NOMO-1 (cell line): Measurements from ENCODE around the gene BICDL1.
"Not testable (repeated sequence)": the region's sequence is repeated elsewhere in the genome, so short reads cannot be mapped to it uniquely, and the experiment has no call there.

Experiments
- DNase-seq, 2 experiments: peaks; one replicate each; lab custom pipeline; 2025; ENCODE audit not compliant: unreplicated experiment in 2 of 2; lab: John Stamatoyannopoulos, UW

Gene BICDL1

GRCh38 chr12:119988472-119989360, at the start of gene BICDL1:
BICDL1 (plus strand) TSS chr12:119989236; CDS start chr12:119989869, 633 bp downstream.
- peak; percentile 80 to 82 for DNase-seq

- DNase-seq: no peak
Observed at GRCh38 chr12:119940897-119941296, 48.1 kb upstream of the BICDL1 start.

- DNase-seq: no peak
Observed at GRCh38 chr12:119942386-119942785, 46.6 kb upstream of the BICDL1 start.

- DNase-seq: no peak
Observed at GRCh38 chr12:119946213-119946612, 42.8 kb upstream of the BICDL1 start.

- no peak for DNase-seq
Observed at GRCh38 chr12:119949145-119949544, 39.9 kb upstream of the BICDL1 start.

GRCh38 chr12:119949594-119949993, 39.4 kb upstream of the BICDL1 start:
- no peak for DNase-seq

- no peak for DNase-seq
Observed at GRCh38 chr12:119956047-119956446, 33.0 kb upstream of the BICDL1 start.

GRCh38 chr12:119957135-119957534, 31.9 kb upstream of the BICDL1 start:
- no peak for DNase-seq

- no peak for DNase-seq
Observed at GRCh38 chr12:119959435-119959834, 29.6 kb upstream of the BICDL1 start.

GRCh38 chr12:119964123-119964522, 24.9 kb upstream of the BICDL1 start:
- DNase-seq: no peak

GRCh38 chr12:119964929-119965328, 24.1 kb upstream of the BICDL1 start:
- no peak for DNase-seq

GRCh38 chr12:119980242-119980641, 8.8 kb upstream of the BICDL1 start:
- DNase-seq: no peak

- not testable (repeated sequence) for DNase-seq
Observed at GRCh38 chr12:119980702-119981101, 8.3 kb upstream of the BICDL1 start.

GRCh38 chr12:119989361-119989730, 310 bp downstream of the BICDL1 start:
- peak; percentile 50 to 58 for DNase-seq

GRCh38 chr12:119989731-119990381, 820 bp downstream of the BICDL1 start:
- DNase-seq: peak; percentile 58 to 78

- peak in 1 of 2 experiments; percentile 48 for DNase-seq
Observed at GRCh38 chr12:119990382-119990874, 1.4 kb downstream of the BICDL1 start.

- DNase-seq: no peak
Observed at GRCh38 chr12:119992129-119992705, 3.2 kb downstream of the BICDL1 start.

GRCh38 chr12:119994892-119995658, 6.0 kb downstream of the BICDL1 start:
- DNase-seq: no peak

- no peak for DNase-seq
Observed at GRCh38 chr12:119996417-119996816, 7.4 kb downstream of the BICDL1 start.

- no peak for DNase-seq
Observed at GRCh38 chr12:119998471-119999245, 9.6 kb downstream of the BICDL1 start.
